ENCODE results near the gene TRPM5. TPM values are rescaled to one million over a fixed set of nuclear protein-coding genes. Genes with fewer than 3 reads are reported as not detected.

Gene TRPM5
- total RNA-seq, 1 donor from 2014 or later, result 0.09 TPM

DNA sequence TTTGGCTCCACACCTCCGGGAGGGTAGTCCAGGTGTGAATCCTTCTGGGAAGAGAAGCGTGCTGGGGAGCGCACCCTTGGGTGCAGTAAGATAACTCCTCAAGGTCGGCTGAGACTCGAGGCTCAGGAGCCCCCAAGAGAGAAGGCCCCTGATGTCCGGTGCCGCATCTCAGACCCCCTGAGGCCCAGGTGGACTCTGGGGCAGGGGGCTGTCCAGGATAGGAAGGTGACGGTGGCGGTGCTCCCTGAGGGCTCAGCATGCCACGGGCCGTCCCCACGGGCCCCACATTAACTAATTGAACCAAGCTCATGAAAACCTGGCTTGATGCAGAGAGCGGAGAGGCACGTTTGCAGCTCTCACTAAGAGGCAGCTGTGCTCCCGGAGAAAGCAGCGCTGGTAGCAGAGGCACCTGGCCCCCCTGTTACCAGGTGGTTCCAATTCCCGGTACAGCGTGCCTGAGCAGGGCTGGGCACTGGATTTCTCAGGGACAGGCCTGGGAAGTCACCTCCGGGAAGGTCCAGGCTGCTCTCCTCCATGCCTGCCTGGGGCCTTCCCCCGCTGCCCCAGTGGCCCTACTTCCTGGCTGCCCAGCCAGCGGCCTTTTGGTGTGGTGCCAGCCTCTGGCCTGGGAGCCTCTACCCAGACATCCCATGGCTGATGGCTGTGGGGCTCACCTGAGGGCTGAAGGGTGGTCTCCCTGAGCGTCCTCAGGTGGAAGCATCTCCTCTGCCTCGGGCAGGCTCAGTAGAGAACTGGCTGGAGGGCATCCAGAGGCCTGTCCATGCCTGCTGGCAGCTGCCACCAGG, 1.6 kb upstream of the TRPM5 start:
- TF ChIP-seq, protein P1, sequence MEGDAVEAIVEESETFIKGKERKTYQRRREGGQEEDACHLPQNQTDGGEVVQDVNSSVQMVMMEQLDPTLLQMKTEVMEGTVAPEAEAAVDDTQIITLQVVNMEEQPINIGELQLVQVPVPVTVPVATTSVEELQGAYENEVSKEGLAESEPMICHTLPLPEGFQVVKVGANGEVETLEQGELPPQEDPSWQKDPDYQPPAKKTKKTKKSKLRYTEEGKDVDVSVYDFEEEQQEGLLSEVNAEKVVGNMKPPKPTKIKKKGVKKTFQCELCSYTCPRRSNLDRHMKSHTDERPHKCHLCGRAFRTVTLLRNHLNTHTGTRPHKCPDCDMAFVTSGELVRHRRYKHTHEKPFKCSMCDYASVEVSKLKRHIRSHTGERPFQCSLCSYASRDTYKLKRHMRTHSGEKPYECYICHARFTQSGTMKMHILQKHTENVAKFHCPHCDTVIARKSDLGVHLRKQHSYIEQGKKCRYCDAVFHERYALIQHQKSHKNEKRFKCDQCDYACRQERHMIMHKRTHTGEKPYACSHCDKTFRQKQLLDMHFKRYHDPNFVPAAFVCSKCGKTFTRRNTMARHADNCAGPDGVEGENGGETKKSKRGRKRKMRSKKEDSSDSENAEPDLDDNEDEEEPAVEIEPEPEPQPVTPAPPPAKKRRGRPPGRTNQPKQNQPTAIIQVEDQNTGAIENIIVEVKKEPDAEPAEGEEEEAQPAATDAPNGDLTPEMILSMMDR (conservative IDR thresholded peaks at IDR 0.05), result no peak
- Mint-ChIP-seq H3K27ac (ENCODE audit: unreplicated experiment) (no peak overlapping the region), H3K9me3 (no peaks in the 10 kb centered on the region), H3K4me1 (no peaks in the 10 kb centered on the region), H3K27me3 (ENCODE audit: low read depth) (peaks cover 64% of the 10 kb centered on the region), H3K4me3 (no peak overlapping the region), H3K36me3 (ENCODE audit: low read depth) (no peaks in the 10 kb centered on the region)
- no peak for DNase-seq (ENCODE audit: low read depth, low spot score)

DNA sequence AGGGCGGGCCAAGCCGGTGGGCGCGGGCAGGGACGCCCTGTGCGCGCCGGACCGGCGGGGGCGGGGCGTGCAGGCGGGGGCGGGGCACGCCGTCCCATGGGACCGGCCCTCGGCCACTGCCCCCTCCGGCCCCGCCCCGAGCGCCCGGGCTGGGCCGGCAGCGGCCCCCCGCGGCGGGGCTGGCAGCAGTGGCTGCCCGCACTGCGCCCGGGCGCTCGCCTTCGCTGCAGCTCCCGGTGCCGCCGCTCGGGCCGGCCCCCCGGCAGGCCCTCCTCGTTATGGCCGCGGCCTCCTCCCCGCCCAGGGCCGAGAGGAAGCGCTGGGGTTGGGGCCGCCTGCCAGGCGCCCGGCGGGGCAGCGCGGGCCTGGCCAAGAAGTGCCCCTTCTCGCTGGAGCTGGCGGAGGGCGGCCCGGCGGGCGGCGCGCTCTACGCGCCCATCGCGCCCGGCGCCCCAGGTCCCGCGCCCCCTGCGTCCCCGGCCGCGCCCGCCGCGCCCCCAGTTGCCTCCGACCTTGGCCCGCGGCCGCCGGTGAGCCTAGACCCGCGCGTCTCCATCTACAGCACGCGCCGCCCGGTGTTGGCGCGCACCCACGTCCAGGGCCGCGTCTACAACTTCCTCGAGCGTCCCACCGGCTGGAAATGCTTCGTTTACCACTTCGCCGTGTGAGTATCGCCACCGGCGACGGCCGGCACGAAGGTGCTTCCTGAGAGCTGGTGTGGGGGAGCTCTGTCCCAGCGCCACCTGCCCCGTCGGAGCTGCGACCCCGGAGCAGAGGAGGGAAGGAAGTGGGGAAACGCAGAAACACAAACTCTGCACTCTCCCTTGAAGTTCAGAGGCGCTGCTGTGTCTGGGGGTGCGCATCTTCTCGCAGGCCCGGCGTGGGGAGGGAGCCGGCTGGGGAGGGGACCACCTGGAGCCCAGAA, 769 bp upstream of the TRPM5 start, which contains the start of gene KCNQ1:
TSS of gene KCNQ1 (plus strand) at position 188 of the 925 bp plus-strand sequence. CDS start at position 279, 91 bp downstream.
- Mint-ChIP-seq H3K4me3 (no peak within 1 kb of the TSS), H3K4me1 (no peaks in the 10 kb centered on the region), H3K27me3 (ENCODE audit: low read depth) (peaks cover 71% of the 10 kb centered on the region), H3K36me3 (ENCODE audit: low read depth) (no peaks in the 10 kb centered on the region), H3K9me3 (no peaks in the 10 kb centered on the region), H3K27ac (ENCODE audit: unreplicated experiment) (no peak within 1 kb of the TSS)
- no peak for DNase-seq (ENCODE audit: low read depth, low spot score)
- TF ChIP-seq, protein P1 (conservative IDR thresholded peaks at IDR 0.05), result peak; percentile 3

DNA sequence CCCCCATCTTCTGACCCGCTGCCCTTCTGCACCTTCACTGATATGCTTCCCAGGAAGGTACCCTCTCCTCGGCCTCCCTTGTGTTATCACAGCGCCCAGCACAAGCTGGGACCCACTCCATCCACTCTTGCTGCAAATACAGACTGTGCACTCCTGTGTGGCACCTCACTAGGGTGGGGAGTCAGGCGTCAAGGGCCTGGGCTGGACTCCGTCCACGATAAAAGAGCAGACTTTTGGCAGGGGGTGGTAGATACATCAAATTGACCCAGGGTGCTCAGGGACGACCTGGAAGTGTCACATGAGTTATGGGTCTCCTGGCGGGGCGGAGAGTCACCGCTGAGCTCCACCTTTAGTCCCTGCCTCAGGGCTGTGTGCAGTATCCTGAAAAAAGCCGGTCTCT, 908 bp downstream of the TRPM5 start:
- H3K27ac Mint-ChIP-seq (ENCODE audit: unreplicated experiment), result no peak overlapping the region
- no peaks in the 10 kb centered on the region for H3K4me1 Mint-ChIP-seq
- H3K27me3 Mint-ChIP-seq (ENCODE audit: low read depth), result peaks cover 80% of the 10 kb centered on the region
- no peak for DNase-seq (ENCODE audit: low read depth, low spot score)
- H3K4me3 Mint-ChIP-seq, result no peak overlapping the region
- H3K36me3 Mint-ChIP-seq (ENCODE audit: low read depth), result no peaks in the 10 kb centered on the region
- peaks cover 3% of the 10 kb centered on the region for H3K9me3 Mint-ChIP-seq
- TF ChIP-seq, protein P1 (conservative IDR thresholded peaks at IDR 0.05), result no peak

DNA sequence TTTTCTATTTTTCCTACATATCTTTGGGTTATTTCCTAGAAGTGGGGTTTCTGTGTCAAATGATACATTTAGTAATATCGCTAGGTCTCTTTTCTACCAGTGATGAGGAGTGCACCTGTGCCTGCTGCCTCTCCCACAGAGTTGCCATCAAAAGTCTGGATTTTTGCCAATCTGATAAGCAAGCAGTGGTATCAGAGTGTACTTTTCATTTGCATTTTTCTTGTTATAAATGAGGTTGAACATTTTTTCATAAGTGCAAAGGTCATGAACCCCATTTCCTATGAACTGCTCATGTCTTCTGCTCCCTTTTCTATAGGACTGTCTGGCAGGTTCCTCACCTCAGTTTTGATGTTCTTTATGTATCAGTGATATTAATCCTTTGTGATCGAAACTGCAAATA, 1.7 kb downstream of the TRPM5 start:
- H3K4me3 Mint-ChIP-seq, result no peak overlapping the region
- peaks cover 87% of the 10 kb centered on the region for H3K27me3 Mint-ChIP-seq (ENCODE audit: low read depth)
- H3K4me1 Mint-ChIP-seq, result no peaks in the 10 kb centered on the region
- H3K9me3 Mint-ChIP-seq, result peaks cover 3% of the 10 kb centered on the region
- TF ChIP-seq, protein P1 (conservative IDR thresholded peaks at IDR 0.05), result no peak
- no peaks in the 10 kb centered on the region for H3K36me3 Mint-ChIP-seq (ENCODE audit: low read depth)
- no peak overlapping the region for H3K27ac Mint-ChIP-seq (ENCODE audit: unreplicated experiment)
- no peak for DNase-seq (ENCODE audit: low read depth, low spot score)

DNA sequence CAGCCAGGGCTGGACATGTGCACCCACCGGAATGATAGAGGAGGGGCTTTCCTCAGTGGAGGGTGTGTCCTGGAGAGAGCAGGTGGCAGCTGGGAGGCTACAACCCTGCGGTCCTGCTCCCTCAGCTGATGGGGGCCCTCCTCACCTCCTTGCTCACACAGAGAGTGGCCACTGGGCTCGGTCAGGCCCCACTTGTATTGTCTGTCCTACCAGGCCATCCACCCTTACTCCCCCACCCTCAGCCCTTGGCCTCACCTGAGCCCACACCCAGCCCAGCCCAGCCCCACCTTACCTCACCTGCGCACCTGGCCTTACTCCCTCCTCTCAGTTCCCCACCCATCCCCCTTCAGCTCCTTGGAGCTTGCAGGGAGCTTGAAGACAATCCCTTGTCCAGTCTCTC, 3.1 kb downstream of the TRPM5 start:
- TF ChIP-seq, protein P1 (conservative IDR thresholded peaks at IDR 0.05), result no peak

More for the DNA sequence above, 3.1 kb downstream of the TRPM5 start:
- Mint-ChIP-seq H3K27ac (ENCODE audit: unreplicated experiment) (no peak overlapping the region), H3K4me1 (no peaks in the 10 kb centered on the region), H3K9me3 (peaks cover 3% of the 10 kb centered on the region), H3K27me3 (ENCODE audit: low read depth) (peaks cover 76% of the 10 kb centered on the region), H3K4me3 (no peak overlapping the region), H3K36me3 (ENCODE audit: low read depth) (no peaks in the 10 kb centered on the region)
- no peak for DNase-seq (ENCODE audit: low read depth, low spot score)

Data from neural crest cell (in vitro differentiated cells).